Panc1 (cell line): ENCODE data around the gene ROS1.

ENCODE experiments used
- SIN3A ChIP-seq: IDR thresholded peaks from 2 replicates; pipeline ENCODE4 v1.6.1; 2012; ENCODE audit warnings: low read depth, mild to moderate bottlenecking, low read length, moderate library complexity, borderline replicate concordance; ENCODE audit not compliant: insufficient read depth
- TF ChIP-seq, protein P1 (sequence below), 2 experiments: IDR thresholded peaks; 2 replicates each; pipeline ENCODE4 v1.6.1; 2011 to 2012; ENCODE audit warnings: low read depth in 2 of 2, control low read depth in 1 of 2, low read length in 1 of 2, mild to moderate bottlenecking in 1 of 2, moderate library complexity in 1 of 2; ENCODE audit not compliant: insufficient read depth in 1 of 2
- TF ChIP-seq, protein P2 (sequence below): fragments of 450-650 bp; IDR thresholded peaks from 2 replicates; pipeline ENCODE4 v1.5.1; 2017; ENCODE audit warnings: mild to moderate bottlenecking

- TF ChIP-seq, protein P1, sequence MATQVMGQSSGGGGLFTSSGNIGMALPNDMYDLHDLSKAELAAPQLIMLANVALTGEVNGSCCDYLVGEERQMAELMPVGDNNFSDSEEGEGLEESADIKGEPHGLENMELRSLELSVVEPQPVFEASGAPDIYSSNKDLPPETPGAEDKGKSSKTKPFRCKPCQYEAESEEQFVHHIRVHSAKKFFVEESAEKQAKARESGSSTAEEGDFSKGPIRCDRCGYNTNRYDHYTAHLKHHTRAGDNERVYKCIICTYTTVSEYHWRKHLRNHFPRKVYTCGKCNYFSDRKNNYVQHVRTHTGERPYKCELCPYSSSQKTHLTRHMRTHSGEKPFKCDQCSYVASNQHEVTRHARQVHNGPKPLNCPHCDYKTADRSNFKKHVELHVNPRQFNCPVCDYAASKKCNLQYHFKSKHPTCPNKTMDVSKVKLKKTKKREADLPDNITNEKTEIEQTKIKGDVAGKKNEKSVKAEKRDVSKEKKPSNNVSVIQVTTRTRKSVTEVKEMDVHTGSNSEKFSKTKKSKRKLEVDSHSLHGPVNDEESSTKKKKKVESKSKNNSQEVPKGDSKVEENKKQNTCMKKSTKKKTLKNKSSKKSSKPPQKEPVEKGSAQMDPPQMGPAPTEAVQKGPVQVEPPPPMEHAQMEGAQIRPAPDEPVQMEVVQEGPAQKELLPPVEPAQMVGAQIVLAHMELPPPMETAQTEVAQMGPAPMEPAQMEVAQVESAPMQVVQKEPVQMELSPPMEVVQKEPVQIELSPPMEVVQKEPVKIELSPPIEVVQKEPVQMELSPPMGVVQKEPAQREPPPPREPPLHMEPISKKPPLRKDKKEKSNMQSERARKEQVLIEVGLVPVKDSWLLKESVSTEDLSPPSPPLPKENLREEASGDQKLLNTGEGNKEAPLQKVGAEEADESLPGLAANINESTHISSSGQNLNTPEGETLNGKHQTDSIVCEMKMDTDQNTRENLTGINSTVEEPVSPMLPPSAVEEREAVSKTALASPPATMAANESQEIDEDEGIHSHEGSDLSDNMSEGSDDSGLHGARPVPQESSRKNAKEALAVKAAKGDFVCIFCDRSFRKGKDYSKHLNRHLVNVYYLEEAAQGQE (IDR thresholded peaks at IDR 0.05; ENCODE audit: insufficient read depth in 1 of 2, low read depth in 2 of 2, low read length in 1 of 2), result no peak
- TF ChIP-seq, protein P2, sequence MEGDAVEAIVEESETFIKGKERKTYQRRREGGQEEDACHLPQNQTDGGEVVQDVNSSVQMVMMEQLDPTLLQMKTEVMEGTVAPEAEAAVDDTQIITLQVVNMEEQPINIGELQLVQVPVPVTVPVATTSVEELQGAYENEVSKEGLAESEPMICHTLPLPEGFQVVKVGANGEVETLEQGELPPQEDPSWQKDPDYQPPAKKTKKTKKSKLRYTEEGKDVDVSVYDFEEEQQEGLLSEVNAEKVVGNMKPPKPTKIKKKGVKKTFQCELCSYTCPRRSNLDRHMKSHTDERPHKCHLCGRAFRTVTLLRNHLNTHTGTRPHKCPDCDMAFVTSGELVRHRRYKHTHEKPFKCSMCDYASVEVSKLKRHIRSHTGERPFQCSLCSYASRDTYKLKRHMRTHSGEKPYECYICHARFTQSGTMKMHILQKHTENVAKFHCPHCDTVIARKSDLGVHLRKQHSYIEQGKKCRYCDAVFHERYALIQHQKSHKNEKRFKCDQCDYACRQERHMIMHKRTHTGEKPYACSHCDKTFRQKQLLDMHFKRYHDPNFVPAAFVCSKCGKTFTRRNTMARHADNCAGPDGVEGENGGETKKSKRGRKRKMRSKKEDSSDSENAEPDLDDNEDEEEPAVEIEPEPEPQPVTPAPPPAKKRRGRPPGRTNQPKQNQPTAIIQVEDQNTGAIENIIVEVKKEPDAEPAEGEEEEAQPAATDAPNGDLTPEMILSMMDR, result no peak
- no peak for TF ChIP-seq SIN3A
Measured at GRCh38 chr6:117328500-117328899, 97.2 kb downstream of the ROS1 start.
